ENCODE results near the gene ANTXR1. TPM values are rescaled to one million over a fixed set of nuclear protein-coding genes. Genes with fewer than 3 reads are reported as not detected.

Gene ANTXR1
- total RNA-seq, 1 experiment from 2014 or later = 37.3 TPM

- H3K23me2 ChIP-seq (ENCODE audit: insufficient read length, low read depth, low read length, poor library complexity, severe bottlenecking) = no peaks in the 10 kb centered on the region
- no peak overlapping the region for H2BK20ac ChIP-seq (ENCODE audit: low read depth, low read length, poor library complexity, severe bottlenecking)
- H3K27me3 Mint-ChIP-seq (ENCODE audit: low read depth) = no peaks in the 10 kb centered on the region
- no peak overlapping the region for H3K27ac Mint-ChIP-seq
- no peak overlapping the region for H4K8ac ChIP-seq (replicated peaks; ENCODE audit: insufficient read length, low read depth, low read length)
- no peaks in the 10 kb centered on the region for H3K79me1 ChIP-seq (ENCODE audit: insufficient read depth, low read depth, low read length, poor library complexity, severe bottlenecking)
- no peak overlapping the region for H3K4me3 Mint-ChIP-seq
- WGBS (ENCODE audit: extremely low coverage, insufficient read length, low lambda C conversion rate) = no CpG with 5 or more reads among the region's 4 CpGs
- no peak overlapping the region for H2BK15ac ChIP-seq (ENCODE audit: low read depth, low read length)
- H2BK12ac ChIP-seq (ENCODE audit: insufficient read length, low read depth, low read length) = no peak overlapping the region
- H2BK5ac ChIP-seq (ENCODE audit: insufficient read length, low read length) = no peak overlapping the region
- H3K27me3 ChIP-seq (ENCODE audit: insufficient read depth, low read length) = no peaks in the 10 kb centered on the region; the same call in 1 of the 2 replicates
- H3K9me3 ChIP-seq (ENCODE audit: control insufficient read depth, low read depth, low read length) = no peaks in the 10 kb centered on the region
- H3K36me3 Mint-ChIP-seq (ENCODE audit: insufficient read depth in 1 of 3, low read depth in 3 of 3) = peaks cover 9 to 19% (median 11%) of the 10 kb centered on the region in 3 experiments; a peak in 5 of 7 replicates
- no peak overlapping the region for H3K27ac ChIP-seq (ENCODE audit: insufficient read length, low read depth, low read length)
- no peak overlapping the region for H2BK120ac ChIP-seq (ENCODE audit: low read depth, low read length, poor library complexity, severe bottlenecking)
- H2AFZ ChIP-seq (ENCODE audit: low read length) = no peak overlapping the region
- H3K9me3 Mint-ChIP-seq = no peaks in the 10 kb centered on the region
- H3K14ac ChIP-seq (ENCODE audit: insufficient read depth, low read length) = no peak overlapping the region
- H3K56ac ChIP-seq (ENCODE audit: insufficient read length, low read depth, low read length) = no peak overlapping the region
- H3K23ac ChIP-seq (ENCODE audit: insufficient read length, low read depth, low read length) = no peak overlapping the region
- H3K9ac ChIP-seq (ENCODE audit: extremely low read depth, insufficient read length, low read length) = no peak overlapping the region
- H3K79me2 ChIP-seq (ENCODE audit: insufficient read depth, low read length) = no peaks in the 10 kb centered on the region
- H2AK5ac ChIP-seq (ENCODE audit: insufficient read length, low read length) = no peak overlapping the region
- H3K18ac ChIP-seq (ENCODE audit: insufficient read length, low read depth, low read length) = no peak overlapping the region
- H3K4me1 ChIP-seq (ENCODE audit: insufficient read depth, low read length) = no peaks in the 10 kb centered on the region
- no peak for TF ChIP-seq CTCF (conservative IDR thresholded peaks at IDR 0.05)
- no peak overlapping the region for H4K91ac ChIP-seq (ENCODE audit: insufficient read length, low read depth, low read length)
- H4K5ac ChIP-seq (ENCODE audit: insufficient read length, low read depth, low read length) = no peak overlapping the region
- no peak overlapping the region for H3T11ph ChIP-seq (ENCODE audit: low read length)
- H3K4me2 ChIP-seq (ENCODE audit: insufficient read depth, insufficient read length, low read length) = no peak overlapping the region
- H3K4me1 Mint-ChIP-seq = peaks cover 4% of the 10 kb centered on the region in 2 experiments; a peak in 2 of 4 replicates
- H3K4ac ChIP-seq (ENCODE audit: low read depth, low read length) = no peak overlapping the region
- no peaks in the 10 kb centered on the region for H4K20me1 ChIP-seq (ENCODE audit: control insufficient read depth, insufficient read depth, insufficient read length)
- DNase-seq = no peak
Observed at GRCh38 chr2:69084492-69084891, 71.5 kb downstream of the ANTXR1 start.
